HepG2 (cell line): ENCODE measurements around the gene WNK1. TPM values are rescaled to one million over a fixed set of nuclear protein-coding genes. Genes with fewer than 3 reads are reported as not detected.

Experiments
- ATAC-seq: fragments of 200-7000 bp; cut with Tn5 transposase; 3 replicates; pipeline ENCODE4 v1.9.1; 2020; ENCODE audit warnings: mild to moderate bottlenecking, moderate library complexity
- BruUV-seq: library from RNA; stranded (reverse); fragments of 400-500 nt; replicated peaks from 2 replicates; lab custom pipeline; 2021; lab: Mats Ljungman, UMichigan
- CTCF ChIA-PET: fragments of 300-600 bp; formaldehyde crosslinking; extraction: SDS; loops from one replicate; lab custom pipeline; 2021; ENCODE audit warnings: low total read pairs, inconsistent platforms, low intra/inter-chr PET ratio; lab: Yijun Ruan, JAX
- POLR2A ChIA-PET: fragments of 350-600 bp; sonication (Branson Sonifier 250); formaldehyde crosslinking; loops from one replicate; lab custom pipeline; 2020; ENCODE audit warnings: antibody characterized with exemption, inconsistent platforms; lab: Yijun Ruan, JAX
- DNase-seq: peaks from one replicate; pipeline ENCODE4 v3.0.0-alpha.2; 2015; ENCODE audit warnings: low spot score
- FAIRE-seq: peaks from 3 replicates; lab custom pipeline; 2011; peaks lifted over from hg19 to GRCh38; lab: Jason Lieb, UNC
- H2AFZ ChIP-seq: one replicate; pipeline ENCODE4 v1.6.1; 2011; ENCODE audit warnings: low read length, inconsistent platforms
- H3K27ac ChIP-seq: fragments of 300-600 bp; 3 replicates; pipeline ENCODE4 v1.8.0; 2011; ENCODE audit warnings: mixed run types, mild to moderate bottlenecking, mixed read lengths, low read length, inconsistent platforms; ENCODE audit not compliant: insufficient read depth; ENCODE audit errors: extremely low read length
- H3K27me3 ChIP-seq, 2 experiments: fragments of 200-600 bp in 1 of 2; 2 replicates in 1 of 2; 3 replicates in 1 of 2; pipeline versions ENCODE4 v1.6.0 to v1.8.0; 2011; ENCODE audit warnings: low read length in 2 of 2, mild to moderate bottlenecking in 2 of 2, moderate library complexity in 2 of 2, inconsistent platforms in 1 of 2; ENCODE audit not compliant: insufficient read depth in 2 of 2, control insufficient read depth in 1 of 2
- H3K36me3 ChIP-seq, 2 experiments: fragments of 200-600 bp in 1 of 2; replicated peaks in 1 of 2; 2 replicates in 1 of 2; 3 replicates in 1 of 2; pipeline versions ENCODE4 v1.5.1 to v1.8.0; 2011; ENCODE audit warnings: low read length in 2 of 2, inconsistent platforms in 1 of 2; ENCODE audit not compliant: insufficient read depth in 2 of 2, control insufficient read depth in 1 of 2
- H3K4me1 ChIP-seq: 2 replicates; pipeline ENCODE4 v1.5.1; 2012; ENCODE audit warnings: low read length, inconsistent platforms; ENCODE audit not compliant: insufficient read depth
- H3K4me2 ChIP-seq: 2 replicates; pipeline ENCODE4 v1.6.0; 2011; ENCODE audit warnings: low read depth, low read length, inconsistent platforms
- H3K4me3 ChIP-seq, 3 experiments: fragments of 200-600 bp in 1 of 3; sonication (generic), shearing (Covaris generic) in 1 of 3; replicated peaks in 1 of 3; 2 replicates each; pipeline ENCODE4 v1.5.1; 2011 to 2016; ENCODE audit warnings: low read length in 3 of 3, inconsistent platforms in 2 of 3, low read depth in 2 of 3, mild to moderate bottlenecking in 2 of 3, control low read depth in 1 of 3, mixed read lengths in 1 of 3; ENCODE audit not compliant: insufficient read depth in 1 of 3
- H3K79me2 ChIP-seq: one replicate; pipeline ENCODE4 v1.6.1; 2011; ENCODE audit warnings: low read length, inconsistent platforms; ENCODE audit not compliant: insufficient read depth
- H3K9ac ChIP-seq: 2 replicates; pipeline ENCODE4 v1.6.0; 2011; ENCODE audit warnings: mild to moderate bottlenecking, low read depth, low read length, inconsistent platforms; ENCODE audit not compliant: insufficient read depth
- H3K9me3 ChIP-seq: 2 replicates; pipeline ENCODE4 v1.5.1; 2012; ENCODE audit warnings: mild to moderate bottlenecking, low read length
- H4K20me1 ChIP-seq: 2 replicates; pipeline ENCODE4 v1.6.0; 2011; ENCODE audit warnings: inconsistent platforms, mild to moderate bottlenecking, low read length, moderate library complexity; ENCODE audit not compliant: insufficient read depth
- ATF7 ChIP-seq, 2 experiments: fragments of 450-650 bp in 1 of 2; sonication (generic) in 1 of 2; formaldehyde crosslinking in 1 of 2; IDR thresholded peaks; 2 replicates each; pipeline versions ENCODE4 v1.4.0 to v1.6.1; 2016 to 2020; ENCODE audit warnings: antibody characterized with exemption in 1 of 2, mild to moderate bottlenecking in 1 of 2, missing genetic modification reagents in 1 of 2
- GFI1 ChIP-seq: sonication (generic); formaldehyde crosslinking; IDR thresholded peaks from 2 replicates; pipeline ENCODE4 v1.5.0; 2020; ENCODE audit warnings: missing genetic modification reagents, mild to moderate bottlenecking, borderline replicate concordance
- ZBTB21 ChIP-seq: sonication (generic); formaldehyde crosslinking; IDR thresholded peaks from 2 replicates; pipeline ENCODE4 v1.4.0; 2020; ENCODE audit warnings: missing genetic modification reagents
- ZSCAN25 ChIP-seq: sonication (generic); formaldehyde crosslinking; IDR thresholded peaks from 2 replicates; pipeline ENCODE4 v1.8.0; 2022; ENCODE audit warnings: mild to moderate bottlenecking, missing genetic modification reagents
- ZSCAN31 ChIP-seq: sonication (generic); formaldehyde crosslinking; IDR thresholded peaks from 2 replicates; pipeline ENCODE4 v1.5.0; 2020; ENCODE audit warnings: low read depth, mild to moderate bottlenecking, missing genetic modification reagents
- WGBS: methylation state at CpG from one replicate; pipeline ENCODE4 v1.1.6; 2017; ENCODE audit warnings: low lambda C conversion rate; 5-methylcytosine and 5-hydroxymethylcytosine counted together
- in situ Hi-C: cut with HindIII; loops from 2 replicates; pipeline ENCODE4 v1.10.0; 2017; ENCODE audit warnings: low pct_unique_long_range_greater_than_20kb; ENCODE audit not compliant: extremely low pct_ligation_motif_present
- intact Hi-C: fragments of 100-400 bp; cut with micrococcal nuclease; formaldehyde crosslinking; loops from one replicate; pipeline ENCODE4 v1.10.0; 2022; ENCODE audit not compliant: unreplicated experiment
- polyA plus RNA-seq, 8 experiments: library from polyadenylated mRNA; depleted of rRNA in 3 of 8; stranded (reverse) in 7 of 8; unstranded in 1 of 8; fragments of >200 nt; fragmentation: Illumina TruSeq in 4 of 8; extraction: Trizol in 4 of 8; gene quantifications; 2 replicates each; pipeline versions ENCODE4 v1.2.1 to v1.2.3, GENCODE V29; 2011 to 2016; ENCODE audit warnings: low read depth in 4 of 8, missing spikeins in 1 of 8, mixed read lengths in 1 of 8; ENCODE audit not compliant: insufficient read depth in 1 of 8
- total RNA-seq, 5 experiments: library from RNA; depleted of rRNA; stranded (reverse); fragments of >200 nt; fragmentation: Illumina TruSeq; extraction: Trizol; gene quantifications; 2 replicates each; pipeline ENCODE4 v1.2.3, GENCODE V29; 2016; ENCODE audit warnings: low read depth in 1 of 5
- TF ChIP-seq, protein P1 (sequence below): sonication (generic); formaldehyde crosslinking; IDR thresholded peaks from 2 replicates; pipeline ENCODE4 v1.4.0; 2020; ENCODE audit warnings: missing genetic modification reagents

WNK1 gene
- total and polyA plus RNA-seq, 2 of the 13 experiments (the other 11 are each of a cell fraction or from before 2014, with no cell fraction given), result 31.1 to 54.8 TPM

DNA sequence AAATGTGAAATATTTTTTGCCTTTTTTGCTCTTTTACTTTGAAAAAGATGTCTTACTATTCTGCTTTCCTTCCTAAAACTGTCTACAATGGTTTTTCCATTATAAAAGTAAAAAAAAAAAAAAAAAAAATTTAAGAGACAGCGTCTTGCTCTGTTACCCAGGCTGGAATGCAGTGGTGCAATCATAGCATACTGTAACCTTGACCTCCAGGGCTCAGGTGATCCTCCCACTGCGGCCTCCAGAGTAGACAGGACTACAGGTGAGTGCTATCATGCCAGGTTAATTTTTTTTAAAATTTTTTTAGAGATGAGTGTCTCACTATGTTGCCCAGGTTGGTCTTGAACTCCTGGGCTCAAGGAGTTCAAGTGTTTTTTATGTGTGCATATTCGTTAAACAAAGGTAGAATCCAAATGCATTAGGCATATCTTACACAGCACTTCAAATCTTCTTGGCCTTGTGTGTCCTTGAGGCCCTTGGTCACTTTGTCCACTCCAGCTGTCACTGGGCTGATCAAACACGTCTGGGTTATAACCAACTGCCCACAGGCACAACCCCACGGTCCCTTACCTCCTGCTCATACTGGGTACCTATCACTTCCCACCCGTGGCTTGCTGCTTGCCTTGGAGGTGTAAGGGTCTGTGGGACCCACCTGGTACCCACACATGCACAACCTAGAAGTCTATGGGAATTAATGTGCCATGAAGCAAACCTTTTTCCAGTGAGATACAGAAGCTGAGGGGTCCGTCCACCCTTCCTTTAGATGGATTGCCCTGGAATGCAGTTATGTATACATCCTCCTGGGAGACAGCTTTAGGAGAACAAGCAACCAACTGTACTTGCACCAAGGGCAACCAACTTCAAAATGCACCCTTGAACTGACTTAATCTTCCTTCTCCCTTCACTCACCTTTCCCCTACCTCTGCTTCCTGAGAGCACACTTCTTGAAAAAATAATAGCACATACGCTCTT, 184.3 kb downstream of the WNK1 start (continued):
- TF ChIP-seq ZSCAN25 (CRISPR knock-in tag) (no peak), ATF7 (IDR thresholded peaks at IDR 0.05) (no peak), ATF7 (CRISPR knock-in tag; IDR thresholded peaks at IDR 0.05) (no peak)
- TF ChIP-seq, protein P1, sequence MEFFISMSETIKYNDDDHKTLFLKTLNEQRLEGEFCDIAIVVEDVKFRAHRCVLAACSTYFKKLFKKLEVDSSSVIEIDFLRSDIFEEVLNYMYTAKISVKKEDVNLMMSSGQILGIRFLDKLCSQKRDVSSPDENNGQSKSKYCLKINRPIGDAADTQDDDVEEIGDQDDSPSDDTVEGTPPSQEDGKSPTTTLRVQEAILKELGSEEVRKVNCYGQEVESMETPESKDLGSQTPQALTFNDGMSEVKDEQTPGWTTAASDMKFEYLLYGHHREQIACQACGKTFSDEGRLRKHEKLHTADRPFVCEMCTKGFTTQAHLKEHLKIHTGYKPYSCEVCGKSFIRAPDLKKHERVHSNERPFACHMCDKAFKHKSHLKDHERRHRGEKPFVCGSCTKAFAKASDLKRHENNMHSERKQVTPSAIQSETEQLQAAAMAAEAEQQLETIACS (CRISPR knock-in tag), result no peak

DNA sequence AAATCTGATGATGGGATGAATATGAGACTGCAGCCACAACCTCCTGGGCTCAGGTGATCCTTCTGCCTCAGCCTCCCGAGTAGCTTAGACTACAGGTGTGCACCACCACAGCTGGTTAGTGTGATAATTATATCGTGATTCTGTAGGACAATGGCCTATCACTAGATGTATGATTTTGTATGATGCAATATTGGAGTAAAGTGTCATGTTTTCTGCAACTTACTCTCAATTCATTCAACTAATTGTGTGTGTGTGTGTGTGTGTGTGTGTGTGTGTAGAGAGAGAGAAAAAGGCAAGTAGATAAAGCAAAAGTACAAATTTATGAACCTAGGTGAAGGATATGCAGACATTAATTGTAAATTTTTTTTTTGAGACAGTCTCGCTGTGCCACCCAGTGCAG, 186.4 kb downstream of the WNK1 start:
- peaks cover 26% of the 10 kb centered on the region for H3K79me2 ChIP-seq
- ChIA-PET POLR2A (interaction anchor here (1.9 kb wide), 1 partner anchor 10 kb away, joined by 8 read pairs; the partner anchor contains the start of gene RAD52), CTCF (no interaction called here)
- peaks cover 1 to 14% of the 10 kb centered on the region in 2 experiments; a peak in 3 of 5 replicates for H3K36me3 ChIP-seq
- FAIRE-seq, result no peak
- no peaks in the 10 kb centered on the region for H3K9me3 ChIP-seq
- BruUV-seq, result no TSS peak
- H4K20me1 ChIP-seq, result 0 out of 2 replicates have a peak, but pooled peaks cover 5% of the 10 kb centered on the region
- intact Hi-C loops (no loop called here), in situ Hi-C loops (no loop called here)
- no peak overlapping the region for H3K4me3 ChIP-seq
- DNase-seq, result no peak
- no peak for TF ChIP-seq GFI1 (CRISPR knock-in tag)
- peak; percentile 52 for TF ChIP-seq ATF7 (IDR thresholded peaks at IDR 0.05)
- no peak for TF ChIP-seq ATF7 (CRISPR knock-in tag; IDR thresholded peaks at IDR 0.05)
- no peak for TF ChIP-seq ZSCAN31 (CRISPR knock-in tag)
- TF ChIP-seq ZBTB21 (CRISPR knock-in tag), result no peak
- ATAC-seq, result no peak
- H3K9ac ChIP-seq, result no peak overlapping the region
- H2AFZ ChIP-seq, result no peak overlapping the region
- no peak overlapping the region for H3K27ac ChIP-seq
- H3K4me1 ChIP-seq, result peaks cover 19% of the 10 kb centered on the region
- H3K4me2 ChIP-seq, result no peak overlapping the region
- no peaks in the 10 kb centered on the region for H3K27me3 ChIP-seq
- WGBS, result 93% methylated on average over 3 of the region's 3 CpGs
